ENCODE measurements around the gene FKBP5.
"Not testable (repeated sequence)": the region's sequence is repeated elsewhere in the genome, so short reads cannot be mapped to it uniquely, and the experiment has no call there.

The FKBP5 gene

DNA sequence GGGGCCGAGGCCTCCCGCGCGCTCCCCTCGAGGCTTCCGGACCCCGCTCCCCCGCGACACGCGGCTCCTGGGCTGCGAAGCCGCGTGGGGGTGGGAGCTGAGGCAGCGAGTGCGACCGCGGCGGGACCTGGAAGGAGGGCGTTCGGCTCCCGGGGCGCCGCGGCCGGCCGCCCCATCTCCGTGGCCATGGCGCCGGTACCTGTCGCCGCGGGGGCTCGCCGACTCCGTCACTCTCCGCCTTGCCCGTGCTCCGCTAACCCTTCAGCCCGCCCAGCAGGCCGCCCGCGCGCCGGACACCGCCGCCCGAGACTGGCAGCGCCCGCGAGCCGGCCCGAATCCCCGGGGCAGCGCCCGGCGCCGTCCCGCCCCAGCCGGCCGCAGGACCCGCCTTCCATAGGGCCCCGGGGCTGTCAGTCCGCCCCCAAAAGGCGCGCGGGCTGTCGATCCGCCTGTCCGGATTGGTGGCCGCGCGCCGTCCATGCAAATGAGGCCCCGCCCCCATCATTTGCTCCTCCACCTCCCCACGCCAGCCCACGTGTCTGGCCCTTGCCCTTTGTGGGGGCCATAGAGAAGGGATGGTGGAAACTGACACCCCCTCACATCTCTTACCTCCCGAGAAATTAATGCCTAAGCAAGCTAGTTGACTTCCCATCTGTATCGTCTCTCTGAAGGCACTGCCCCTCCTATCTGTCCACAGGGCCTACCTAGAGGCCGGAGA, at the start of gene FKBP5:
Gene FKBP5 (minus strand): TSS at position 311 of the 718 bp plus-strand sequence. CDS start 46,091 bp downstream, outside the sequence.
- DNase-seq, result no peak

DNA sequence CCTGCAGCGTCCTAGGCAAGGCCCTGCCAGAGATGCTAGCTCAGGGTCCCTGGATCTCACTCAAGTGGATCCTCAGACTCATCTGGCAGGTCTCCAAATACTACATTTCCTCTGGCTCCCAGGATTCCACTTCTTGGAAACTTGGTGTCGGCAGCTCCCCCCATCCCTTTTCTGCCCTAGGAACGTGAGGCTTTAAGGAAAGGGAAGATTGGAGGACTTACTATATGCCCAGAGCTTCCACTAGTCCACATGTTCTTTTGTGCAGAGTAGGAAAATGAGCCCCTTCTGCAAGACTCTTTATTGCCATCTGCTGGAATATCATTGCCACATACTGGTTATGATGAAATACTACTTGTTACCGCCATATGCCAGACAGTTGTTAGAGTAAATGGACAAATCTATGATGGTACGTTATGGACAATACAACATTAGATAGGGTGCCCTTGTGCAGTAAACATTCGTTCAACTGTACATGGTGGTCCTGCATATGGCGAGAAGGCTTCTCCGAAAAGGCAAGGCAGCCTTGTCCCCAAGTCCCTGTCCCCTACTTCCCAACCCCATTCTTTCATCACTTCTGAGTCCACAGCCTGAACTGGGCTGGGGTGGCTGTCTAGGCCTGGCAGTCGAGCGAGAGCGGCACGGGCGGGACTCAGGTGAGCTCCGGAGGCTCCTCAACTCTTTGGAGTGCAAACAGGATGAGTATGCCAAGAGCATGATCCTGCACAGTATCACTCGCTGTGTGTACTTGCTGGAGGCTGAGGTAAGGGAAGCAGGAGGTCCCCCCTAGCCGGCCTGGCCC, 48.9 kb upstream of the FKBP5 start:
- peak; percentile 20 for DNase-seq

DNA sequence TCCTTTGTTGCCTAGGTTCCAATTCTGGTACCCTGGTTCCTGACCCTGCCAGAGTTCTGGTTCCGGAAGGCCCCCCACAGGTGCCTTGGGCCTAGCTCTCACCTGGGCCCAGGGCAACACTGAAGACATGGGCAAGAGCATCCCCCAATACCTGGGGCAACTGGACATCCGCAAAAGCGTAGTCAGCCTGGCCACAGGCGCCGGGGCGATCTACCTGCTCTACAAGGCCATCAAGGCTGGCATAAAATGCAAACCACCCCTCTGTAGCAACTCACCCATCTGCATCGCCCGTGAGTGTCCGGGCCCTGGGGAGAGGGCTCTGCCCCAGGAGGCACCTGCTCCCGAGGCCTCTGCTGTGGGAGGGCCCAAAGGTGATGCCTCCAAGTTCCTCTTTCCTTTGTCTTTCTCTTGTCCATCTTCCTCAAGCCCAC, 48.3 kb upstream of the FKBP5 start, which contains the start of gene ARMC12:
Gene ARMC12 (plus strand): TSS at position 51 of the 431 bp plus-strand sequence. CDS start 77 bp downstream, at position 128.
- DNase-seq, result no peak

DNA sequence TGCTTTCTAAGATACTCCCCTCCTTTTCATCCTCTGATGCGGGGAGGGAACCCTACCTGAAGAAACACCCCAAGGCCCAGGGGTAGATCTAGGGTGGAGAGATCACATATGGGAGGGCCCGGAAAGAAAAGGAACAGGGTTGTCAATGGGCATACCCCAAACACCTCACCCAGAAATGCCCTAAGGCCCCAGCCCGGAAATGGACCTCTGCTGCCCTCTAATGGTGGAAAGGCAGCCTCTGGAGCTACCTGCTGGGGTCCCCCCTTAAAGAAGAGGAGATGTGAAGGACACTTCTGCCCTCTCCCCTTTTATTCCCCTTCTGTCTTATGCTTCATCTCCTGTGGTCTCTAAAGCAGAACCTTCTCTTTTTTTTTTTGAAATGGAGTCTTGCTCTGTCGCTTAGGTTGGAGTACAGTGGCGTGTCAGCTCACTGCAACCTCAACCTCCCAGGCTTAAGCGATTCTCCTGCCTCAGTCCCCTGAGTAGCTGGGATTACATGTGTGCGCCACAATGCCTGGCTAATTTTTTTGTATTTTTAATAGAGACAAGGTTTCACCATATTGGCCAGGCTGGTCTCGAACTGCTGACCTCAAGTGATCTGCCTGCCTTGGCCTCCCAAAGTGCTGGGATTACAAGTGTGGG, 47.7 kb upstream of the FKBP5 start:
- DNase-seq, result no peak

DNA sequence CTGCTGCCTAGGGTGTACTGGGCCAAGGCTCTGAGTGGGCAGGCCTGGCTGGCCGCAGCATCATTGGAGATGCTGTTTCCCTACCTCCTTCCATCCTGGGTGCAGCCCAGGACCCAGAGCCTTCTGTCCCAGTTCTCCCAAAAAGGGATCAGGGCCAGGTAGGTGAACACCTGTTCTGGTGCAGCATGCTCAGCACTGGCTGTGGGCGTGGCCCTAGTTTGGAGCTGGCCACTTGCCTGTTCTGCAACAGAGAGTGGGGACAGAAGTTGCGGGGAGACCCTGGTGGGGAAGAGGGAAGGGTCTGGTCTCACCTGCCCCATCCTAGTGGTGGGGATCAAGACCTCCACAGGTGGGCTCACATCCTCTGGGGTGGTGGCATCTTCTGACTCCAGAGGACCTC, 46.7 kb upstream of the FKBP5 start:
- DNase-seq, result no peak

DNA sequence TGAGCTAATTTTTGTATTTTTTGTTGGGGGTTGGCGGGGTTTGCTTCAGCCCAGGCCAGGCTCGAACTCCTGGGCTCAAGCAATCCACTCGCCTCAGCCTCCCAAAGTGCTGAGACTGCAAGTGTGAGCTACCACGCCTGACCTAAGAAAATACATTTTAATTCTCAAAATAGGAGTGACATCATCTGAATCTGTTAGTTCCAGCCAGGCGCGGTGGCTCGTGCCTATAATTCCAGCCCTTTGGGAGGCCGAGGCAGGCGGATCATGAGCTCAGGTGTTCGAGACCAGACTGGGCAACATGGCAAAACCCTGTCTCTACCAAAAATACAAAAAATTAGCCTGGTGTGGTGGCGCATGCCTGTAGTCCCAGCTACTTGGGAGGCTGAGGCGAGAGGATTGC, 45.6 kb upstream of the FKBP5 start:
- not testable (repeated sequence) for DNase-seq

DNA sequence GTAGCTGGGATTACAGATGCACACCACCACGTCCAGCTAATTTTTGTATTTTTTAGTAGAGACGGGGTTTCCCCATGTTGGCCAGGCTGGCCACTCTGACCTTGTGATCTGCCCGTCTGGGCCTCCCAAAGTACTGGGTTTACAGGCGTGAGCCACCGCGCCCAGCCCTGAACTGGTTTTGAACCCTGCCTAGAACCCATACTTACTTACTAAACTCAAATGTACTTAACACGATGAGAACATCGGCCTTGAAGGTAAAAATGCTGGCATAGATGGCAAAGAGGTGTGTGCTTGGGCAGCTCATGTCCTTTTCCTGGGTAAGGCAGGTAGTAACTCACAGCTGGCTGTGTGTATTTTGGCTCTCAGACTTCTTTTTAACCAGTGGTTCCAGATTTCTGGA, 44.9 kb upstream of the FKBP5 start:
- no peak for DNase-seq

DNA sequence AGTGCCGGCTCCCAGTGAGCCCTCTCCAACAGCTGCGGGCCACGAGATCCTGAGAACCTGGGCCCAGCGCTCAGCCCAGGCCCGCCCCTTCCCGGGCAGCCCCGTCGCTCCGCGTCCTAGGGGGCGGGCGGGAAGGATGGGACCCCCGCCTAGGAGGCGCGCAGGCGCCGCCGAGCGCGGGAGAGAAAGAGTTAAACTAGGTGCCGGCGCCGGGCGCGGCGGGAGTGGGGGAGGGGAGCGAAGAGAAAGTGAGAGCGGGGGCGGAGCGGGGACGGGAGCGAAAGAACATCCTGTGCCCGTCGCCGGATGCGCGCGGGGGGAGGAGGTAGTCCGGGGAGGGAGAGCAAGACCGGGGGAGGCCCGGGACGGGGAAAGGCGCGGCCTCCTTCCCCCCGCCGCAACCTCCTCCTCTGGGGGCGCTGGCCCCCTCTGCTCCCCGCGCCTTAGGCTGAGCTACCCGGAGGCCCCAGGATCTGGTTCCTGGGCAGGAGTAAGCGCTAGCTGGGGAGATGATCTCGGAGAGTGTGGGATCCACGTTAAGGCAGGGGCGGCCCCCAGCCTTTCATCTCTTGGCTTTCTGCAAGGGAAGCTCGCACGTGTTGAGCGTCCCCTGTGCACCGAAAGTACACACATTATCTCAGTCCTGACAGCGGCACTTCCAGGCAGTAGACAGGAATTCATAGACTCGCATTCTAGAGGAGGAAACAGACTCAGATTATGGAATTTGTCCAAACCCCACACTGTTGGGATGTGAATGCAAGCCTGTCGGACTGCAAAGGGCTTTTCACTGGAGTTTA, 43.2 kb upstream of the FKBP5 start:
- peak; percentile 51 for DNase-seq

DNA sequence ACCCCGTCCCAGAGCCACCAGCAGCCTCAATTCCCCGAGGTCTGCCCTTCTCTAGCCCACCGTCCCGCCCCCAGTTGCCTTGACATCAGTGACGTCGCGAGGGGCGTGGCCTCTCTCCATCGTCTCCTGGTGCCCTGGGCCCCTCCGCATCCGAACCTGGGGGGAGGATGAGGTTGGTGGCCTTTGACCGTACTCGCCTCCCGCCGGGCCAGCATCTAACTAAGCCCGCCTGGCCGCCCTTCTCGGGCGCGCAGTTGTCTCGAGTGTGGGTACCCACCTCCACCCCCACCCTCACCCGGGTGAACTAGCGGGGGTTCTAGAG, 42.7 kb upstream of the FKBP5 start:
- peak; percentile 68 for DNase-seq

DNA sequence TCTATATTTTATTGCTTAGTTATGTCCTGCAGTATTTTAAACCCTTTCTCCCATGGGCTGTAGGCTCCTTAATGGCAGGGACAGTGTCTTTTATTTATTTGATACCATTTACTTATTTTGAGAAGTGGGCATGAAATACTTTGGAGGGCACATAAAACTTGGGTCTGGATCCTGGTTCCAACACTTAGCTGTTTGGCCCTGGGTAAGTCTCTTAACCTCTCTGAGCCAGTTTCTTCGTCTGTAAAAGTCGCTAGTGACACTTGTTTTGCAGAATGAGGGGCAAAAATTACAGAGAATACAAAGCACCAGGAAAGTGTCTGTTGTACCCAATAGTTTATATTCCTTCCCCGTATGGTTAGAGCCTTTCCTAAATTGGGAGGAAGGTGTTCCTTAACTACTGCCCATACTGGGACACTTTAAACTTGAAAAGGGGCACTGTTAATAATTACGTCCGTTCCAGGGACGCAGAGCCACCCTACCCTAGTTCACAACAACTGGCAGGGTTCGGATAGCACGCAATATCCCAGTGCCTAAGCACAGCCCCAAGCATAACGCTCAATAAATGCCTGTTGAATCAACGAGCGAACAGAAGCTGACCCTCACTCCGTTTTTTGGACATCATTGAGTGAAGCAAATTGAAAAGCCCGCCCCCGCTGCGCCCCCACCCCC, 42.2 kb upstream of the FKBP5 start:
- DNase-seq, result no peak

DNA sequence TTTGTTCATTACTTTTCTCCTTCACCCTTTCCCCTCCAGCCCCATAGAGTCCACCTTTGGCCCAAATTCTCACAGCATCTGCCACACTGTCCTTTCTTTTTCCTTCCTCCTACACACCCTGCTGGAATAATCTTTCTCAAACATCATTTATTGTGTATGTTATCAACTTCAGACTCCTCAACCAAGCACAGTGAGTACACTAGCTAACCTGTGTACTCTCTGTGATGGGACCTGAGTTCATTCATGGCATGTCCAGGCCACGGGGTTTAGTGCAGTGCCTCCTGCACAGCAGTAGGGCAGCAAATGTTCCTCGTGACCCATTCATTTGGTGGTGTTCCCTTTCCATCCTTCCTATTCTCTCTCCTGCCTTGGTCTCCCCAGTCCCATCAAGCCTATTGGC, 41.0 kb upstream of the FKBP5 start:
- DNase-seq, result no peak

DNA sequence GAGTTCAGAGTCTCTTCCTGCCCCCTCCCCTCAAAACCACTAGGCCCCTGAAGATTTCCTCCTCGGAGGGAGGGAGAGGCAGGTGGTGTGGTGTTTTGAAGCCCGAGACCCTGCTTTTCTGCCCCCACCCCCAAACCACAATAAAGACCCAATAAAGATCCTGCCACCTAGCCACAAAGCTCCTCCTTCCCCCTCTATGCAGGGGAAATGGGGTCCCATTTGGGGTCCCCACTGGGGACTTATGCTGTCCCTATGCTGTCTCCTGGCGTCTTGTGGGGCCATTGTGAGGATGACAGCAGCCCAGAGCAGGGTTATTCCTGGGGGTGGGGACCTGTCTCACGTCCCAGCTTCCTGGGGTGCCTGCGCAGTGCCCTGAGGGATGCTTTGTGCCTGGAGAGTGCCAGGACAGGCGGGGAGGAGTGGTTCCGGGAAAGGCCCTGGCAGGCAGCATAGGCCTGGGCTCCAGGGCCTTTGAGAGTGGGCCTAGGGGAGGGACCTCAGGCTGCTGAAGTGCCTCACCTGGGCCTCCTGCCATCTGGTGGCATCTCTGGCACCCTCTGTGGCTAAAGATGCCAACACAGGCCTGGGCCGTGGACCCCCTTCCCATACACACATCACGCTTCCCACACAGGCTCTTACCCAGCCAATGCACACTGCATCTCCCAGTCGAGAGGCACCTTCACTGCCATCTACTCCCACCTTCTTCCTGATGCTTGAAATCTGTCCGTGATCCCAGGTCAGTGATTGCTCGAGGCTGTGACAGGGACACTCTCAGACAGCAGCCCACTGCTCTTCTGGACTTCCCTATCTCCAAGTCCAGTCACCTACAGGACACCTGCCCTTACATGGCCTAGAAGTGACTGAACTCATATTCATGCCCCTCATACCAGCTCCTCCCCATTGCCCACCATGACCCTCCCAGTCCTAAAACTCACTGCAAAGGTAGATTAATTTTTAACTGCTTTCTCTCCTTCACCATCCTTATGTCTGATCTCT, 40.3 kb upstream of the FKBP5 start:
- DNase-seq, result no peak

DNA sequence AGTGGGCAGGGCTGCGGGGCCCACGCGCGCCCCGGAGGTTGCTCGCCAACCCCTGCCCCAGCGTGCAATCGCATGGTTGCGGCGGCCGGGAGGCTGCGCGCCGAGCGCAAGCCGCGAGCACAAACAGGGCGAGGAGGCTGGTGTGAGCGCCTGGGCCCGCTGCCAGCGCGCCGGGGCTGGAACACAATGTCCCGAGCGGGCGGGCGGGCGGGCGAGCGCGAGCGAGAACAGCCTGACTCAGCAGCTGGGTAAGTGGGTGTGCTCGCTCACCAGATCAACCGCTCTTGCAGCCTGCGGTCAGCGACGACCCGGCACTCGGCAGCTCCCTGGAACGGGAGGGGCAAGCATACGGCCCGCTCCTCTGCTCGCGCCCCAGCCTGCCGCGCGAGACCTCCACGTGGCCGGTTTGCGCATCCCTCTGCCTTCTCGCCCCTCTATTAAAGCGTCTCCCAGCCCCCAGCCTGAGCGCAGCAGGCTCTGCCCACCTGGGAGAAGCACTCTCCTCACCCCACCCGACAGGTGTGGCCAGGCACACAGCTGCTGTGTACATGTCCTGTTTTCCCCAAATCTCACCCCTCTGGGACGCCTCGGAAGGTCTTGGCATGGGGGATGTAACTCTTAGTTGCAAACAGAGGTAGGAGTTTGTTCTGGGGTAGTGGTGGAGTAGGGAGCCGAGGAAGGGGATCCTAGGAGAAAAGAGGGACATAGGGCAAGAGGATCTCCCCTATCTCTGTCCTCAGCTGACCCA, 39.4 kb upstream of the FKBP5 start:
- DNase-seq, result peak; percentile 67

DNA sequence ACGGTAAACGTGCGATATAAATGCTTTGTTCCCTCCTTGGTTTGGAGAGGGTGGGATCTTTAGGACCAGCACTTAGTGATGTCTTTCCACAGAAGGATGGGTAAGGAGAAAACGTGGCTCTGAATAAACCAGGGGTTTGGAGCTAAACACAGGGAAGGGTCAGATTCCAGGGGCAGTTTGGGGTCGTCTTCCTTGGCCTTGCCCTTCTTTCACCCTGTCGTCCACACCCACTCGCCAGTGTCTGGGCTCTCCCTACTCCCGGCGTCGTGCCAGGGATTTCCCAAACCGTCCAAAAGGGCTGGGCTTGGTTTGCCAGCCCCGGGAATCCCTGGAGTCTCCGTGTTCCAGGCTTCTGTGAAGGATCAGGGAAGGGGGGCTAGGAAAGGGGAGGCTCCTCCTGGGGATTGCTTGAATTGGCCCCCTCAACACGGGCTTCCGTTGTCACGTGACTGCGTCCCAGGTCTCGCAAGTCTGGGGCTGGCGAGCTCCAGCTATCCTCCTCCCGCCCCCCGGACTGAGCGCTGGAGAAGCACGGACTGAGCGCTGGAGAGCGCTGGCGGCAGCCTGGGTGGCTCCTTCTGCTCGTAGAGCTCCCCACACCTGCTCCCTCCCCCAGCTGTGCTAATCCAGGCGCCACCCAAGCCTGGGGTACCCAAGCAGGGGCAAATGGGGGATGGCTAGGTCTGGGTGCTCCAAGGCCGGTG, 38.7 kb upstream of the FKBP5 start:
- peak; percentile 60 for DNase-seq

DNA sequence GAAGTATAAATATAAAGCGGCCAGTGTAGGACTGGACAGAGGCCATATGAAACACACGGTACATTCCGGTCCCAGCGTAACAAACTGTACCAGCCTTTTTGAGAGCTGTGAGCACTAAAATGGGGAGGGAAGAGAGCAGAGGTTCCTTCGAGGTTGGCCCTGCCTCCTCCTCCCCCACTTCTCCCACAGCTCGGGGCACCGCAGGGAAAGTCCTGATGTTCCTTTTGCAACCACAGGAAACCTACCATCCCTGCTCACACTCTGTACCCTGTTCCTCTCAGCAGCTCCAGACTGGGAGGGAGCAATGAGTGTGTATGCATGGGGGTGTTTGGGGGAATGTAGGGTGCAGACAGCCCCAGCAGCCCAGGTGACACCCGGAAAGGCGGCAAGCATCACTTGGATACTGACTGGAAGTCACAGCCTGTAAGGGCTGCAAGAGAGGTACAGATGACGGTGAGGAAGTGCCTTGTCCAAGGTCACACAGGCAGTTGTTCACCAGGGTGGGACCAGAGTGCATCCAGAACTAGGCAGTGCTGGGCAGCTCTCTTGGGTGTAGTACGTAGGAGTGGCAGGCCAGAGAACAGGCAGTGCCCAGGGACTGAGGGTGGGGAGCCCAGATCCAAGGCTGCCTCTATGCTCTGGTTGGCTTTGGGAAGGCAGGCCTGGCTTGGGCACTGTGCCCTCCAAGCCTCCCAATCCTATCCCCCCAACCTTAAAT, 37.2 kb upstream of the FKBP5 start:
- no peak for DNase-seq

DNA sequence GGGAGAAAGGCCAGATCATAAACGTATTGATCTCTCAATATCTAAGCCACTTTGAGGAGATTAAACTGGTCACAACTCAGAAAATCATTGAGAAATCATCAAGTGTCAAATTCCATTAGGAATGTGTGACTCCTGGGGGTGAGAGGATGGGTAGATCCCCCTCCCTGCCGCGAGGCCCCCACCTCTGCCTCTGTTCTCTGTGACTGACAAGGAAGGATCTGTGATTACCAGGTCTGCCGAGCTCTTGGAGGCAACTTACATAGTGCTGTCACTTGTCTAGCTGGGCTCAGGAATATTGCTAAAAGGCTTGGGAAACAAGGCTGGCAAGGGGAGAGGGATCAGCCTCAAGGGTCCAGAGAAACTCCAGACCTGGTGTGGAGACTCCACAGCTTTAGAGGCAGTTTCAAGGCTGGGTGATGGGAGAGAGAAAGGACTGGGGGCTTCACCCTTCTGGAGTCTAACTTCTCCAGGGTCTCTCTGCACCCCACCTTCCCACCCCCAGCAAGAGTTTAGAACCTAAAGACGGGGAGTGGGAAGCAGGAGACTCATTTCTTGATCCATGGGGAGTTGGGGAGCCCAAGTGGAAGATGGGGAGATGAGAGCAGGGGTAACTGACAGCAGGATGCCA, 36.5 kb upstream of the FKBP5 start:
- DNase-seq, result no peak

DNA sequence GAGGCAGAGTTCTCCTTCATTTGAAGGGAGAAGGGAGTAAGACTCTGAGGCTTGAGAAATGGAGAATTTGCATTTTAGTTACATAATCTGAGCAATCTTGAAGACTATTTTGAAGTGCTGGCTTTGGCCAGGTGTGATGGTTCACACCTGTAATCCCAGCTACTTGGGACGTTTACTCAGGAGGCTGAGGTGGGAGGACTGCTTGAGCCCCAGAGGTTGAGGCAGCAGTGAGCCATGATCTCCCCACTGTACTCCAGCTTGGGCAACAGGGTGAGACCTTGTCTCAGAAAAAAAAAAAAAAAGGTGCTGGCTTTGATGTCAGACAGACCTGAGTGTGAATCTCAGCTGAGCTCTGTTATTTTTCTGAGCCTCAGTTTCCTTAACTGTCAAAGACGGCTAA, 35.8 kb upstream of the FKBP5 start:
- no peak for DNase-seq

DNA sequence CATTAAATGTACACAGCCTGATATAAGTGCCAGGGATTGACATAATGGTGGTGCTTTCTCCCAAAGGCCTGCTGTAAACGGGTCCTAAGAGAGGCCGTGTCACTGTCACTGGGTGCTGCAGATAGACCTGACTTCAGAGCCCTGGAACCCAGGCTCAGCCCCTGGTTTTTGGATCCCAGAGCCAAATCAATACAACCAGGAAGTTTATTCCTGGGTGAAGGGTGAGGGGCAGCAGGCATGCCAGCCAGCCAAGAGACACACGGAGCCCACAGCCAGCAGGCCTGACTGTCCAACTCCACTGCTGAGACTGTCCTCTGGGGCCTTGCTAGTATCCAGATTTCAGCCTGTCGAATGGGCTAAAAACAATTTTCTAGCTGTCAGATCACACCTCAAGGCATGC, 35.3 kb upstream of the FKBP5 start:
- no peak for DNase-seq

DNA sequence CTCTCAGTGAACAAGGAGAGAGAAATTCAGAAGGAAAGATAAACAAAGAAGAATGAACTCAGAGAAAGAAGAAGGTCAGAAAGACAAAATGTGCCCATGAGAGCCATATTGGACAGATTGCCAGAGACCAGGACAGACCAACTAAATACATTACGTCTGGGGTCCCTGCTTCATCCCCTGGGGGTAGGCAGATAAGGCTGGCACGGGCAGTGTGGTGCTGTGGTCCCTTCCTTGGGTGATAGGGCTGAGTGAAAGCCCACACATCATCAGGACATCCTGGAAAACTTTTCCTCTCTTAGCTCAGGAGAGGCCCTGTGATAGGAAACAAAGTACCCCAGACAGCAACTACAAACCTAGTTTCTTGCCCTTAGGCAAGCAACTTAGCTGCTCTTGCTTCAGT, 34.9 kb upstream of the FKBP5 start:
- no peak for DNase-seq
